ENCODE results near the gene VASP.

The VASP gene

GRCh38 chr19:45506989-45507871, at the start of gene VASP:
Gene VASP (plus strand): TSS chr19:45507479. CDS start chr19:45507772, 293 bp downstream.
- no peak for DNase-seq (ENCODE audit: low read depth, low spot score)

- DNase-seq (ENCODE audit: low read depth, low spot score): no peak
These were observed 49.5 kb upstream of the VASP start for GRCh38 chr19:45457776-45458175.

- no peak for DNase-seq (ENCODE audit: low read depth, low spot score)
These were observed 46.4 kb upstream of the VASP start for GRCh38 chr19:45460807-45461347.

GRCh38 chr19:45462174-45462573, 45.1 kb upstream of the VASP start:
- DNase-seq (ENCODE audit: low read depth, low spot score): no peak

GRCh38 chr19:45463241-45463640, 44.0 kb upstream of the VASP start:
- DNase-seq (ENCODE audit: low read depth, low spot score): no peak

- no peak for DNase-seq (ENCODE audit: low read depth, low spot score)
These were observed 43.0 kb upstream of the VASP start for GRCh38 chr19:45464274-45464673.

- DNase-seq (ENCODE audit: low read depth, low spot score): no peak
These were observed 42.3 kb upstream of the VASP start for GRCh38 chr19:45464852-45465441.

GRCh38 chr19:45467115-45467455, 40.2 kb upstream of the VASP start:
- no peak for DNase-seq (ENCODE audit: low read depth, low spot score)

- DNase-seq (ENCODE audit: low read depth, low spot score): no peak
These were observed 39.7 kb upstream of the VASP start, which contains the start of gene FOSB for GRCh38 chr19:45467456-45468158. Gene FOSB (plus strand): TSS chr19:45467996. CDS start chr19:45468587, 591 bp downstream.

GRCh38 chr19:45468159-45468651, 39.1 kb upstream of the VASP start:
- DNase-seq (ENCODE audit: low read depth, low spot score): no peak

GRCh38 chr19:45468803-45469131, 38.5 kb upstream of the VASP start:
- no peak for DNase-seq (ENCODE audit: low read depth, low spot score)

GRCh38 chr19:45469132-45469944, 37.9 kb upstream of the VASP start:
- DNase-seq (ENCODE audit: low read depth, low spot score): no peak

GRCh38 chr19:45469945-45470761, 37.1 kb upstream of the VASP start:
- DNase-seq (ENCODE audit: low read depth, low spot score): no peak

GRCh38 chr19:45470762-45471081, 36.6 kb upstream of the VASP start:
- no peak for DNase-seq (ENCODE audit: low read depth, low spot score)

- no peak for DNase-seq (ENCODE audit: low read depth, low spot score)
These were observed 36.0 kb upstream of the VASP start for GRCh38 chr19:45471111-45471930.

GRCh38 chr19:45471931-45472562, 35.2 kb upstream of the VASP start:
- DNase-seq (ENCODE audit: low read depth, low spot score): no peak

- no peak for DNase-seq (ENCODE audit: low read depth, low spot score)
These were observed 34.5 kb upstream of the VASP start for GRCh38 chr19:45472563-45473366.

GRCh38 chr19:45473367-45473681, 34.0 kb upstream of the VASP start:
- DNase-seq (ENCODE audit: low read depth, low spot score): no peak
